ENCODE measurements around the gene SMKR1.
A peak's percentile ranks its signal among the peaks of the same experiment; 100 is the strongest.
"Not testable (repeated sequence)": the region's sequence is repeated elsewhere in the genome, so short reads cannot be mapped to it uniquely, and the experiment has no call there.

The SMKR1 gene

GRCh38 chr7:129525225-129525862, 23.0 kb downstream of the SMKR1 start:
- no peak for DNase-seq (ENCODE audit: low spot score)

DNA sequence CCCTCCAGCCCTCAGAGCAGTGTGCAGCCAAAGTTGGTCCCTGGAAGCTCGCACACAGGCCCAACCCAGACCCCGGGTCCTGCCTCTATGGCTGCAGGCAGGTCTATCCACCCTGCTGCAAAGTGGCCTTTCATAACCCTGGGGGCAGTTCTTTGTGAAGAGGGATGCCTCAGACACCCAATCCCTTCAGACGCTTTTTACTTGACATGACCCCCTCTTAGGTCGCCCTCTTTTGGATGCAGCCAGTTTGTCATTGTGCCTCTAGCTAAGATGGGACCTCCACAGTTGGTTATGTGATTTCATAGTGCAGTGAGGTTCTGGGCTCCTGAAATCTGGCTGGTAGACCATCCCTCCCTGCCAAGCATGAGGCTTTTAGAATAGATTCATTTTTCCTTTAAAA, 27.3 kb downstream of the SMKR1 start:
- no peak for DNase-seq (ENCODE audit: low spot score)

GRCh38 chr7:129530795-129531391, 28.6 kb downstream of the SMKR1 start:
- DNase-seq (ENCODE audit: low spot score), result peak; percentile 94

DNA sequence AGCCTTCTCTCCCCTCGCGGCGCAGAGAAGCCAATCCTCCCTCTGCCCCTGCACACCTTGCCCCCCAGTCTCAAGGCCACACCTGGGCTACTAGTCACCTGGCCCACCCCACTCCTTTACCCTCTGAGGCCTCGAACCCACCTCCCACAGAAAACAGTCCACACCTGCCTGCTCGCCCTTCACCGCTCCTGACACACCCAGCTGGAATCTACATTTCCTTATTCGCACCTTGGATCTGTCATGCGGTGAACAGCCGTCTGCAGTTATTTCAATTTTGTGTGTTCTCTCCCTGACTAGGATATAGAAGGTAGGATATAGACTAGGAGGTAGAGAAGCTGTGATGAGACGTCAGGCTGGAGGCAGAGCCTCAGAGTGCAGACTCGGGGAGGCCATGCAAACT, 29.4 kb downstream of the SMKR1 start:
- DNase-seq (ENCODE audit: low spot score), result peak; percentile 33

GRCh38 chr7:129532375-129532774, 30.0 kb downstream of the SMKR1 start:
- no peak for DNase-seq (ENCODE audit: low spot score)

DNA sequence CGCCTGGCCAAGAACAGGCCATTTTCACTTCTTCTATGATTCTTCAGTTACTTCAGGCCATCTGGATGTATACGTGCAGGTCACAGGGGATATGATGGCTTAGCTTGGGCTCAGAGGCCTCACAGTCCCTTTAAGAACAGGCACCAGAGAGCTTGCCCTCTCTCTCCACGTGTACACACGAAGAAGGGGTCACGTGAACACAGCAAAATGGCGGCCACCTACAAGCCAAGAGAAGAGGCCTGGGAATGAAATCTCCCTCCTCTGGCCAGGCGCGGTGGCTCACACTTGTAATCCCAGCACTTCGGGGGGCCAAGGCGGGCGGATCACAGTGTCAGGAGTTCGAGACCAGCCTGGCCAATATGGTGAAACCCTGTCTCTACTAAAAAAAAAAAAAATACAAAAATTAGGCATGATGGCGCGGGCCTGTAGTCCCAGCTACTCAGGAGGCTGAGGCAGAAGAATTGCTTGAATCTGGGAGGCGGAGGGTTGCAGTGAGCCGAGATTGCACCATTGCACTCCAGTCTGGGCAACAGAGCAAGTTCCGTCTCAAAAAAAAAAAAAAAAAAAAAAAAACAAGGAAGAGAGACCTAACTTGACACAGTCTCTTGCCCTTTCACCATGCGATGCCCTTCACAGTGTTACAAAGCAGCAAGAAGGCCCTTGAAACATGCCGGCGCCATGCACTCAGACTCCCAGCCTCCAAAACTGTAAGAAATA, 32.4 kb downstream of the SMKR1 start:
- not testable (repeated sequence) for DNase-seq (ENCODE audit: low spot score)

- DNase-seq (ENCODE audit: low spot score), result no peak
Observed at GRCh38 chr7:129535896-129536295, 33.6 kb downstream of the SMKR1 start.

DNA sequence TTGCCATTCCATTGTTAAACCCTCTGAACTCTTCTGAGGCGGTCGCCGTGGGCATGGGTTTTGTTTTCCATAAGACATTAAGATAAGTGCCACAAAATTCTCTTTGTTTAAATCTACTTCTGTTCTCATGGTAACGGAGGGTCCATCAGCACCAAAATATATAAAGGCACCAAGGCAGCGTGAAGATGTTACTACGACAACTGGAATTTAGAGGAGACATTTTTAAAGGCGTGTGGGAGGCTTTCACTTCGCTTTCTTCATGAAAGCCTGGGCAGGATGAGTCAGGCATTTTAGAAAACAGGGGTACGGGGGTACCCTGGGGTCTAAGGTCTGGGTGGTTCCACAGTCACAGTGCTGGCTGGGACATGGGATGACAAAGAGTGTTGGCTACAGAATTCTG, 34.0 kb downstream of the SMKR1 start:
- DNase-seq (ENCODE audit: low spot score), result no peak

- no peak for DNase-seq (ENCODE audit: low spot score)
Observed at GRCh38 chr7:129538790-129539189, 36.5 kb downstream of the SMKR1 start.

DNA sequence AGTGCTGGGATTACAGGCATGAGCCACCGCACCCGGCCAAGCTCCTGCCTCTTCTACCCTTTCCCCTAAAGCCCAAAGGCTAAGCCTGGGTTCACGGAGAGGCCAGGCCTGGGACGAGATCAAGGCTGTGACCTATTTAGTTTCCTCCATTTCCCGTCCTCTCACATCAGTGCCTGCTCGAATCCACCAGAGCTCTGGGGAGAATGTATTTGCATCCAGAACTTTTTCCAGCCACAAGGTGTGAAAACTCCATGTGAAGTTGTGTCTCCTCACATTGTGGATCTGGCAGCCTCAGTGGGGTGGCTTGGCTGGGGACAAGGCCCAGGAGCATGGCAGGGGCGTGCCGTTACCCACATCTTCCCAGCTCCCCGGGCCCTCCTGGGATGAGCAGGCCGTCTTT, 38.0 kb downstream of the SMKR1 start:
- no peak for DNase-seq (ENCODE audit: low spot score)

DNA sequence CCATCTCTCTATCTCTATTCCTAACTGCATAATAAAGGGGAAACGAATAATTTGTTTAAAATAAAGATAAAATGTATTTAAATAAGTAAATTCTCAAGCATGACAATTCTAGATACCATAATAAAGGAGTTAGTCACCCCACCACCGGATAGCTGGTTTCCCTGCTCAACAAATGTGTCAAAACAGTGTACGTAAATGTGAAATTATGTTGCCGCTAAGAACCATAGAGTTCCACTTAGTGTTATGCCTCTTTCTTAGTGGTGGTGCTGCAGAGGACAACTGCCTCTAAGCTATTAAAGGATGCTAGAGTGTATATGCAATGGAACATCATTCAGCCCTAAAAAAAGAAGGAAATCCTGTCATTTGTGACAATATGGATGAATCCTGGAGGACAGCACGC, 42.4 kb downstream of the SMKR1 start:
- no peak for DNase-seq (ENCODE audit: low spot score)

DNA sequence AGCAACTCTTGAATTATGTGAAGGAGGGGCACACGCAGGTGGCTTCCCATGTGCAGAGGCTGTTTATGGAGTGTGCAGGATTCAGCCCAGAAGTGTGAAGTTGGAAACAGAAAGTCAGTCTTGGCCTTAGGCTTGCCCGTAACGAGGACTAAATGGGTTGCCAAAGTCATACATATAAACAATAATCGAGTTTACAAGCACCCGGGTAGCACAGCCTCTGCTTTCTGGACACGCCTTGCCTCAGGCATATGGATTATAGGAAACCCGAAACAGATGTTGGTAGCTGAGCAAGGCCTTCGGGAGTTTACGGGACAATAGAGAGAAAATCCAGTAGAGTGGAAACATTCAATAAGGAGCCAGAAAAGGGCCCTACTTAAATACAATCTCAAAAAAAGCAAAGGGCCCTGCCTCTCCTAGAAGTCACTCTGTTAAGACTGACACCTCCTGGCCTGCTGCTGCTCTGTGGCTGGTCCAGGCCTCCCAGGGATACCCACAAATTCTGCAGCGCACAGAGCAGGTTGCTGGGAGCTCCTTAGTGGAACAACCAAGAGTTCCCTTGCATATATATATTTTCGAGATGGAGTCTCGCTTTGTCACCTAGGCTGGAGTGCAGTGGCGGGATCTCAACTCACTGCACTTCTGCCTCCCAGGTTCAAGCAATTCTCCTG, 48.5 kb downstream of the SMKR1 start:
- no peak for DNase-seq (ENCODE audit: low spot score)

DNA sequence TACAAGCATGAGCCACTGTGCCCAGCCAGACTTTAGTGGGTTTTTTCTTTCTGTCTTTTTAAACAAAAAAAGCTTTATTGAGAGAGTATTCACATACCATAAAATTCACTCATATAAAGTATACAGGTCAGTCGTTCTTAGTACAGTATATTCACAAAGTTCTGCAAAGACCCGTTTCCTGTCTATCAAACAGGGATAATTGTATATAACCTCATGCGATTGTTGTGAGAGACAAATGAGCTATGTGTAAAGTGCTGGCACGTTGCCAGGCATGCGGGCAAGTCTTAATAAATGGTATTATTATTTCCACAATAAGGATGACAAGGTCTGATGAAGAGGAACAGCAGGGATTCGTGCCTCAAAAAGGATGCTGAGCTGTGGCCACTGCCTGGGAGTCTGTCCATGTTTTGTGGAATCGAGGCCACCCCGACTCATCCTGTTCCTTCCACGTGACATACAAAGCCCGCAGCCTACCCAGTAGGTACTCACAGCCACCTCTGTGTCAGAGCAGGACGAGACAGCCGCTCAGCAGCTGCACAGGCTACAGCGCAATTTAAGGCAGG, 51.6 kb downstream of the SMKR1 start:
- DNase-seq (ENCODE audit: low spot score), result peak; percentile 46

DNA sequence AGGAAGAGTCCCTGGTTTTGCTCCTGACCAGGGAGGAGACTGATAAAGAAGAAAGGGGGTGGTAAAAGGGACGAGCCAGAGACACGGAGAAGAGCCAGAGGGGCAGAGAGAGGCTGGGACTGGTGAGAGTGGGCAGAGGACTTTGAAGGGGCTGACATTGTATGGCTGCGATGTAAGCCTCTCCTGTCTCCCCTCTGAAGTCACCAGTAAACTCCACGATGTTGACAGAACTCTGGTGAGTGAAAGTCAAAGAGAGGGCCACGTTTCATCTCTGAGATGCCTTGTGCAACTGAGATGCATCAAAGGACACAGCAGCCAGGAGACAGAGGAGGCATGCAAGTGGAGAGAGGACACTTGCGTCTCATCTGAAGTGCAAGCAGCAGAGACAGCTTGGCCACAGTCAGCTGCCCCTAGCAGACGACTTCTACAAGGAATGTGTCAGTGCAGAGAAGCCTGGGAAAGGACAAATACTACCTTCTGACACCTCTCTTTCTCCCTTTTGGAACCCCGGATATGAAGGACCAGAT, 54.3 kb downstream of the SMKR1 start:
- no peak for DNase-seq (ENCODE audit: low spot score)

DNA sequence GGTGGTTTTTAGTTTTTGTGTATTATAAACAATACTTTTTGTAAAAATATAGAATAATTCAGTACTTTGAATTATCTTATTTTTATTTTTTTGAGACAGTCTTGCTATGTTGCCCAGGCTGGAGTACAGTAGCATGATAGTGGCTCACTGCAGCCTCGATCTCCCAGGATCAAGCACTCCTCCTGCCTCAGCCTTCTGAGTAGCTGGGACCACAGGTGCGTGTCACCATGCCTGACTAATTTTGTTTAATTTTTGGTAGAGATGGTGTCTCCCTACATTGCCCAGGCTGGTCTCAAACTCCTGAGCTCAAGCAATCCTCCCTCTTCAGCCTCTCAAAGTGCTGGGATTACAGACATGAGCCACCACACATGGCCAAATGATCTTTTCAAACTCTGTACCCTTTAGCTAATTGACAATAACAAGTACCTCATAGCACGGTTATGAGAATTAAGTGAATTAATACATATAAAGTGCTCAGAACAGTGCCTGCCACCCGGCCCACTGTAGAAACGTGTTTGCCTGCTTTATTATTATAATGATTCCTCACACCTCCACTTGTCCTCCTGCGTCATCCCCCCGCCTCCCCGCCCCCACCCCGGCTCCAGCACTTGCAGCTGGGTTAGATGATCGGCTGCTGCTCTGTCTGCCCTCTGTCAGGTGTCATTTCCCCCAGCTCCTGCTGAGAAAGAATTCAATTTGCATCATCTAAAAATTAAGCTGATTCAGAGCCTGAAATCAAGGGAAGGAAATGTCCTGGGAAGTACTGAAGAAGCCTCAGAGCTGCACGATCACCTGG, 55.6 kb downstream of the SMKR1 start:
- DNase-seq (ENCODE audit: low spot score), result no peak

DNA sequence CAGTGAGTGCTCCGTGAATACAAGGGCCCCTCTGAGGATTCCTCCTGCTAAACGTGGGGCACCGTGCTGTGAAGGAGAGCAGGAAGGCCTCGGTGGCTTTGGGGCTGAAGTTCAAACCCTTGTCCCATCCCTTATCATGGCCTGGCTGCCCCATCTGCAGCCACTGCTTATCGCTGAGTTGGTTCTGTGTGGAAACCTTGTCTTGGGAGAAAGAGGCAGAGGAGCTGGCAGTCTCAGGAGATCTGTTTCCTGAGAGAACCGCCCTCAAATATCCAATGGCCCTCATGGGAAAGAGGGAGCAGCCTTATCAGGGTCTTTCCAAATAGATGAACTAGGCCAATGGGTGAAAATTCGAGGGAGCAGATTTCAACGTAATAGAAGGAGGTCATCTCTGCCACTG, 57.2 kb downstream of the SMKR1 start:
- DNase-seq (ENCODE audit: low spot score), result no peak

- no peak for DNase-seq (ENCODE audit: low spot score)
Observed at GRCh38 chr7:129560831-129561230, 58.5 kb downstream of the SMKR1 start.

DNA sequence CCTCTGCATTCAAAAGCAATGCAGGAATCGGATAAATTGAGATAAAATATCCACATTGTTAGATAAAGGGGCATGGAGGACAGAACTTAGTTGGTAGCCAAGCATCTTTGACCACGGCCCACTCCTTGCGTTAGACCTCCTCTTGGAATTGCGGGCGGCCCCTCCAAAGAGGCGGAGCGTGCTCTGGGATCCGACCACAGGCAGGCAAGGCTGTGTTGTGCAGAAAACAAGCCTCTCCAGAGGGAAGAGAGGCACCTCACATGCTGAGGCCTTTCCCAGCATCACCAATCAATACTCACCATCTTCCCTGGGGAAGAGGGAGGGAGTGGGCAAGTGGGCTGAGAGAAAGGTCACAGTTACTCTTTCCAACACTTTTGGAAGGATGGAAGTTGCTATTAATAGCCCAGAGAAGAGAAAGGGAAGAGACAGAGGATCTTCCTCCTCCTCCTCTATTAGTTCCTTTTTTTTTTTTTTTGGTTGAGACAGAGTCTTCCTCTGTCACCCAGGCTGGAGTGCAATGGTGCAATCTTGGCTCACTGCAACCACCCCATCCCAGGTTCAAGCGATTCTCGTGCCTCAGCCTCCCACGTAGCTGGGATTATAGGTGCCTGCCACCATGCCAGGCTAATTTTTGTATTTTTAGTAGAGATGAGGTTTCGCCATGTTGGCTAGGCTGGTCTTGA, 59.5 kb downstream of the SMKR1 start:
- DNase-seq (ENCODE audit: low spot score), result no peak

All from kidney tubule cell (primary cell).